ENCODE results near the gene DRGX. TPM values are rescaled to one million over a fixed set of nuclear protein-coding genes. Genes with fewer than 3 reads are reported as not detected.

The DRGX gene
- total RNA-seq (2016; rRNA removed; fragmentation: Illumina TruSeq; extraction: Trizol) (not detected in 2 replicates), polyA plus RNA-seq (2011; rRNA removed) (not detected in 2 replicates), polyA minus RNA-seq (2011; rRNA and poly(A)+ RNA removed; ENCODE audit: low replicate concordance) (not detected in 2 replicates), Bru-seq, nascent RNA (not detected), BruChase-seq, experiment 1, labeled RNA remaining after a 6-hour chase (not detected), BruChase-seq, experiment 2, labeled RNA remaining after a 2-hour chase (percentile 8 among the genes with signal in this experiment)
- not detected in 2 replicates for total RNA-seq (2016; cell fraction: cytosol; rRNA removed; fragmentation: Illumina TruSeq; extraction: Trizol; ENCODE audit: low read depth)
- total RNA-seq (2016; cell fraction: insoluble cytoplasmic fraction; rRNA removed; fragmentation: Illumina TruSeq; extraction: Trizol), result not detected in 2 replicates
- not detected in 2 replicates for total RNA-seq (2016; cell fraction: membrane; rRNA removed; fragmentation: Illumina TruSeq; extraction: Trizol)
- total RNA-seq (2016; cell fraction: nucleus; rRNA removed; fragmentation: Illumina TruSeq; extraction: Trizol), result not detected in 2 replicates
- polyA plus RNA-seq (2011; cell fraction: cytosol; rRNA removed), result not detected in 2 replicates
- polyA plus RNA-seq (2011; cell fraction: nucleus; rRNA removed), result not detected in 2 replicates
- not detected in 2 replicates for polyA plus RNA-seq (2012)
- not detected in 2 replicates for polyA plus RNA-seq (2016; cell fraction: cytosol; fragmentation: Illumina TruSeq; extraction: Trizol; ENCODE audit: low read depth)
- not detected in 2 replicates for polyA plus RNA-seq (2016; cell fraction: insoluble cytoplasmic fraction; fragmentation: Illumina TruSeq; extraction: Trizol; ENCODE audit: low read depth)
- not detected in 2 replicates for polyA plus RNA-seq (2016; cell fraction: membrane; fragmentation: Illumina TruSeq; extraction: Trizol; ENCODE audit: low read depth)
- not detected in 2 replicates for polyA plus RNA-seq (2016; cell fraction: nucleus; fragmentation: Illumina TruSeq; extraction: Trizol; ENCODE audit: insufficient read depth, low read depth)
- polyA minus RNA-seq (2011; cell fraction: cytosol; rRNA and poly(A)+ RNA removed), result not detected in 2 replicates
- not detected in 2 replicates for polyA minus RNA-seq (2011; cell fraction: nucleus; rRNA and poly(A)+ RNA removed)
- long read RNA-seq, experiment 1, result 0 reads
- long read RNA-seq, experiment 2, result 0 reads

- ChIA-PET POLR2A (no interaction called here), CTCF (ENCODE audit: low intra/inter-chr PET ratio, low total read pairs) (no interaction called here)
- intact Hi-C loops (cut with micrococcal nuclease; ENCODE audit: unreplicated experiment), result no loop called here
- in situ Hi-C loops (cut with HindIII; ENCODE audit: extremely low pct_ligation_motif_present, low pct_unique_long_range_greater_than_20kb), result no loop called here
- Histone ChIP-seq H3K4me3 (replicated peaks in 1 of 3; ENCODE audit: insufficient read depth in 1 of 3, low read depth in 2 of 3, low read length in 3 of 3) (no peak within 1 kb of the TSS), H3K9me3 (ENCODE audit: low read length) (no peaks in the 10 kb centered on the region), H3K79me2 (ENCODE audit: insufficient read depth, low read length) (no peaks in the 10 kb centered on the region), H3K27ac (ENCODE audit: extremely low read length, insufficient read depth, low read length) (no peak within 1 kb of the TSS), H3K36me3 (replicated peaks in 1 of 2; ENCODE audit: control insufficient read depth in 1 of 2, insufficient read depth in 2 of 2, low read length in 2 of 2) (no peaks in the 10 kb centered on the region), H3K4me1 (ENCODE audit: insufficient read depth, low read length) (no peaks in the 10 kb centered on the region), H4K20me1 (ENCODE audit: insufficient read depth, low read length) (no peaks in the 10 kb centered on the region; the same call in 1 of the 2 replicates), H2AFZ (ENCODE audit: low read length) (no peak within 1 kb of the TSS), H3K4me2 (ENCODE audit: low read depth, low read length) (no peak within 1 kb of the TSS), H3K27me3 (ENCODE audit: control insufficient read depth in 1 of 2, insufficient read depth in 2 of 2, low read length in 2 of 2) (peaks cover 8 to 69% of the 10 kb centered on the region in 2 experiments), H3K9ac (ENCODE audit: insufficient read depth, low read depth, low read length) (no peak within 1 kb of the TSS)
- ATAC-seq, result no peak
- no peak for TF ChIP-seq JDP2 (CRISPR knock-in tag; IDR thresholded peaks at IDR 0.05; ENCODE audit: borderline replicate concordance)
- TF ChIP-seq RNF219 (CRISPR knock-in tag; IDR thresholded peaks at IDR 0.05), result no peak
- no peak for TF ChIP-seq TEAD2 (CRISPR knock-in tag; IDR thresholded peaks at IDR 0.05)
- DNase-seq (ENCODE audit: low spot score), result no peak
- WGBS (ENCODE audit: low lambda C conversion rate), result 58% methylated on average over 23 of the region's 63 CpGs
- BruUV-seq (replicated peaks), result no TSS peak
- FAIRE-seq, result no peak
Measured at GRCh38 chr10:49395741-49396665, at the start of gene DRGX. Gene DRGX, minus strand, starts transcription at chr10:49396089. Its CDS starts 649 bp downstream, at chr10:49395440.

Measured in HepG2 (cell line).